GM12892 (cell line): Measurements from ENCODE around the gene SOX5.

Experiments used
- POLR2A ChIP-seq: IDR thresholded peaks from 2 replicates; pipeline ENCODE4 v1.6.1; 2011; ENCODE audit warnings: low read depth, low read length, control low read depth
- POLR2AphosphoS5 ChIP-seq: IDR thresholded peaks from 2 replicates; pipeline ENCODE4 v1.6.1; 2011; ENCODE audit warnings: low read depth, low read length, control low read depth
- TAF1 ChIP-seq: IDR thresholded peaks from 2 replicates; pipeline ENCODE4 v1.6.1; 2011; ENCODE audit warnings: low read depth, mild to moderate bottlenecking, control low read depth, low read length, borderline replicate concordance

- TF ChIP-seq TAF1 (no peak), POLR2A (no peak), POLR2AphosphoS5 (no peak)
Observed at GRCh38 chr12:23533265-23533664, 416.2 kb downstream of the SOX5 start.
